SU-DHL-6 (cell line): ENCODE measurements around the gene CCR6.
"Not testable (repeated sequence)": the region's sequence is repeated elsewhere in the genome, so short reads cannot be mapped to it uniquely, and the experiment has no call there.

ENCODE experiments used
- H2AFZ ChIP-seq: fragments of 200-600 bp; sonication (generic); 2 replicates; pipeline ENCODE4 v1.6.1; 2014; ENCODE audit warnings: low read depth, mild to moderate bottlenecking, moderate library complexity, mixed read lengths, antibody characterized with exemption, low read length; ENCODE audit not compliant: severe bottlenecking
- H3F3A ChIP-seq: fragments of 200-600 bp; shearing (Covaris generic); 2 replicates; pipeline ENCODE4 v1.6.0; 2016; ENCODE audit warnings: antibody characterized with exemption, mild to moderate bottlenecking; ENCODE audit not compliant: insufficient read depth
- H3K27ac ChIP-seq: fragments of 200-600 bp; sonication (generic); 2 replicates; pipeline ENCODE4 v1.5.1; 2016; ENCODE audit warnings: low read depth, mild to moderate bottlenecking, low read length, moderate library complexity, mixed read lengths
- H3K27me3 ChIP-seq: fragments of 200-600 bp; sonication (generic), shearing (Covaris generic); 2 replicates; pipeline ENCODE4 v1.6.0; 2014; ENCODE audit warnings: mild to moderate bottlenecking, low read length
- H3K36me3 ChIP-seq: fragments of 200-600 bp; sonication (generic); 2 replicates; pipeline ENCODE4 v1.6.1; 2014; ENCODE audit warnings: mild to moderate bottlenecking, low read length, mixed read lengths
- H3K4me2 ChIP-seq: fragments of 300-600, 200-600 bp; shearing (Covaris generic), sonication (generic); 2 replicates; pipeline ENCODE4 v1.6.0; 2014; ENCODE audit warnings: low read length, low read depth, mild to moderate bottlenecking; ENCODE audit not compliant: poor library complexity, severe bottlenecking
- H3K4me3 ChIP-seq: fragments of 200-600 bp; sonication (generic); 2 replicates; pipeline ENCODE4 v1.5.1; 2014; ENCODE audit warnings: antibody characterized with exemption, low read length, mild to moderate bottlenecking, mixed read lengths; ENCODE audit not compliant: insufficient read depth, poor library complexity, severe bottlenecking
- H3K79me2 ChIP-seq: fragments of 200-600 bp; sonication (generic); 2 replicates; pipeline ENCODE4 v1.6.1; 2014; ENCODE audit warnings: mild to moderate bottlenecking, low read length, moderate library complexity; ENCODE audit not compliant: insufficient read depth
- H3K9ac ChIP-seq: fragments of 200-600 bp; sonication (generic); 2 replicates; pipeline ENCODE4 v1.7.0; 2014; ENCODE audit warnings: mild to moderate bottlenecking, low read length
- H3K9me2 ChIP-seq: fragments of 200-600 bp; sonication (generic); replicated peaks from 2 replicates; pipeline ENCODE4 v1.6.1; 2014; ENCODE audit warnings: low read length; ENCODE audit not compliant: insufficient read depth
- H3K9me3 ChIP-seq: fragments of 200-600 bp; sonication (generic); 2 replicates; pipeline ENCODE4 v1.6.1; 2014; ENCODE audit warnings: low read length, mixed read lengths; ENCODE audit not compliant: insufficient read depth
- H4K20me1 ChIP-seq: fragments of 200-600 bp; sonication (generic); 2 replicates; pipeline ENCODE4 v1.6.1; 2014; ENCODE audit warnings: low read depth, mild to moderate bottlenecking, antibody characterized with exemption, low read length, moderate library complexity, mixed read lengths
- EZH2phosphoT487 ChIP-seq: fragments of 200-600 bp; sonication (generic), shearing (Covaris generic); conservative IDR thresholded peaks from 2 replicates; pipeline ENCODE4 v1.6.1; 2018; ENCODE audit warnings: mild to moderate bottlenecking, antibody characterized with exemption, low read length, moderate library complexity, mixed read lengths
- TF ChIP-seq, protein P1 (sequence below): fragments of 200-600 bp; sonication (generic); IDR thresholded peaks from one replicate; pipeline ENCODE4 v1.5.1; 2017; ENCODE audit warnings: antibody characterized with exemption, mild to moderate bottlenecking, low read length, moderate library complexity; ENCODE audit not compliant: insufficient read depth, poor library complexity, severe bottlenecking

The CCR6 gene

DNA sequence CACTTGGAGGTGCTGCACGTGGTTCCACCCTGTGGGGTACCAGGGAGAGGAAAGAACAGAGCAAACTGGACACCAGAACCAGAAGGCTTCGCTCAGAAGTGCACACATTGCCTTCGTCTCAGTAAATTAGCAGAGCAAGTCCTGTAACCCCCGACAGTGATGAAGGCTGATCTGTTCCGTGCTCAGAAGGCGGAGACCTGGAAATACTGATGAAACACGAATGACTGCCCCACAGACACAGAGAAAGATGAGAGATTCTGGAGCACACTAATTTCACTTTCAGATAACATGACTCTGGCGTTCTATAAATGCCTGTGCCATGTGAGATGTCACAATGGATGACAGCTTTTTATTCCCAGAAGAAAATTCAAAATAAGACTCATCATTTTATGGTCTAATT lies 44.2 kb upstream of the CCR6 start:
- TF ChIP-seq EZH2phosphoT487 = no peak
- TF ChIP-seq, protein P1, sequence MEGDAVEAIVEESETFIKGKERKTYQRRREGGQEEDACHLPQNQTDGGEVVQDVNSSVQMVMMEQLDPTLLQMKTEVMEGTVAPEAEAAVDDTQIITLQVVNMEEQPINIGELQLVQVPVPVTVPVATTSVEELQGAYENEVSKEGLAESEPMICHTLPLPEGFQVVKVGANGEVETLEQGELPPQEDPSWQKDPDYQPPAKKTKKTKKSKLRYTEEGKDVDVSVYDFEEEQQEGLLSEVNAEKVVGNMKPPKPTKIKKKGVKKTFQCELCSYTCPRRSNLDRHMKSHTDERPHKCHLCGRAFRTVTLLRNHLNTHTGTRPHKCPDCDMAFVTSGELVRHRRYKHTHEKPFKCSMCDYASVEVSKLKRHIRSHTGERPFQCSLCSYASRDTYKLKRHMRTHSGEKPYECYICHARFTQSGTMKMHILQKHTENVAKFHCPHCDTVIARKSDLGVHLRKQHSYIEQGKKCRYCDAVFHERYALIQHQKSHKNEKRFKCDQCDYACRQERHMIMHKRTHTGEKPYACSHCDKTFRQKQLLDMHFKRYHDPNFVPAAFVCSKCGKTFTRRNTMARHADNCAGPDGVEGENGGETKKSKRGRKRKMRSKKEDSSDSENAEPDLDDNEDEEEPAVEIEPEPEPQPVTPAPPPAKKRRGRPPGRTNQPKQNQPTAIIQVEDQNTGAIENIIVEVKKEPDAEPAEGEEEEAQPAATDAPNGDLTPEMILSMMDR = no peak
- Histone ChIP-seq H3K4me2 (no peak overlapping the region), H4K20me1 (no peaks in the 10 kb centered on the region), H3K36me3 (no peaks in the 10 kb centered on the region), H3K9me2 (no peaks in the 10 kb centered on the region), H3K27me3 (no peaks in the 10 kb centered on the region), H3K9me3 (no peaks in the 10 kb centered on the region), H3K79me2 (no peaks in the 10 kb centered on the region), H3F3A (peaks cover 5% of the 10 kb centered on the region; the same call in 1 of the 2 replicates), H3K4me3 (no peak overlapping the region), H3K9ac (no peak overlapping the region), H2AFZ (no peak overlapping the region), H3K27ac (no peak overlapping the region)

DNA sequence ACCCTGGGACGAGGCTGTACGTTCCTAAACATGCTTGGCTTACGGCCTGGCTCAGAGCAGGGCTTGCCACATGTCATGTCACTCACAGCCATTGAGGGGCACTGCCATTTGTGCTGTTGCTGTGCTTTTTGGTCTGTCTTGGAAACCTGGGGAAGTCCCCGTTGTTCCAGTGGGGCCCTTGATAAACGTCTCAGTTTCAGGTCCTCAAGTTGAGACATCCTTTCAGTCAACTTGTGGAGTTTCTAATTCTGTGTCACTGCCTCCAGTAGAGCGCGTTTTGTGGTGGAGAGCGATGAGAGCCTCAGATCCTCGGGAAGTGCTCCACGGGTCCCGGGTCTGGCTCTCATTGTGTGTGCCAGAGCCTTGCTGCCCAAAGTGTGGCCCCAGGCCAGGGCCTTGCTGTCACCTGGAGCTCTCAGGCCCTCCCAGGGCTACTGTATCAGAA lies 43.0 kb upstream of the CCR6 start:
- Histone ChIP-seq H3K9ac (no peak overlapping the region), H3K9me3 (no peaks in the 10 kb centered on the region), H3K4me3 (no peak overlapping the region), H3K9me2 (no peaks in the 10 kb centered on the region), H3K27ac (no peak overlapping the region), H2AFZ (no peak overlapping the region), H3F3A (no peaks in the 10 kb centered on the region), H3K79me2 (no peaks in the 10 kb centered on the region), H3K36me3 (no peaks in the 10 kb centered on the region), H3K4me2 (peak overlapping the region; percentile 15), H4K20me1 (no peaks in the 10 kb centered on the region), H3K27me3 (no peaks in the 10 kb centered on the region)
- no peak for TF ChIP-seq EZH2phosphoT487
- TF ChIP-seq, protein P1 = peak; percentile 38

GRCh38 chr6:167087857-167088354 lies 35.0 kb upstream of the CCR6 start:
- Histone ChIP-seq H3K36me3 (no peaks in the 10 kb centered on the region), H4K20me1 (no peaks in the 10 kb centered on the region), H3K27me3 (no peaks in the 10 kb centered on the region), H3K9me3 (no peaks in the 10 kb centered on the region), H2AFZ (no peak overlapping the region), H3K4me3 (peak overlapping the region; percentile 25), H3F3A (peaks cover 46% of the 10 kb centered on the region), H3K4me2 (peak overlapping the region; percentile 55), H3K9ac (no peak overlapping the region), H3K27ac (peak overlapping the region; percentile 92), H3K9me2 (no peaks in the 10 kb centered on the region), H3K79me2 (no peaks in the 10 kb centered on the region)
- no peak for TF ChIP-seq EZH2phosphoT487
- TF ChIP-seq, protein P1 = no peak

- Histone ChIP-seq H3F3A (peaks cover 52% of the 10 kb centered on the region), H3K27ac (peak overlapping the region; percentile 92), H3K4me3 (peak overlapping the region; percentile 25), H3K4me2 (peak overlapping the region; percentile 55), H3K9ac (peak overlapping the region; percentile 21)
- not testable (repeated sequence) for H4K20me1 ChIP-seq, H3K36me3 ChIP-seq, H2AFZ ChIP-seq, H3K9me2 ChIP-seq, H3K27me3 ChIP-seq, H3K9me3 ChIP-seq, H3K79me2 ChIP-seq
Measured at GRCh38 chr6:167088741-167089140, 34.2 kb upstream of the CCR6 start.
